Measurements from ENCODE around the gene LTBR.

LTBR gene

DNA sequence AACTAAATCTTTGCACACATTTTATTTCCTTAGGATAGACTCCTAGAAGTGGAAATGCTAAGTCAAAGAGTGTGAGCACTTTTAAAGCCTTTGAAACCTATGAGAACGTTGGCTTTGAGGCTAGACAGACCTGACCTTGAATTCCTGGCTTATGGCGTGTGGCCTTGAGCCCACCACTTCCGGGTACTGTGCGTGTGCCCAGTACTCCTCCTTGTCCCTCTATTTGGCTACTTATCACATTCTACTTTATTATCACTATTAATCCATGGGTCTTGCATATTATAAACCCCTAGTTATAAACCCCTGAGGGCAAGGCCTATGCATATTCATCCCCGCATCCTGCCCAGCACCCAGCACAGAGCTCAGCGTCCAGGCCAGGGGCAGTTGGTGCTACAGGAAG, 34.8 kb downstream of the LTBR start:
- H3K36me3 ChIP-seq, result no peaks in the 10 kb centered on the region
- H3K9me3 ChIP-seq, result peaks cover 3% of the 10 kb centered on the region; the same call in 1 of the 2 replicates
- no peaks in the 10 kb centered on the region for H3K4me1 ChIP-seq
- no peak for TF ChIP-seq CTCF (IDR thresholded peaks at IDR 0.05; ENCODE audit: low read depth, low read length)
- no peaks in the 10 kb centered on the region; the same call in 1 of the 2 replicates for H3K27me3 ChIP-seq
- DNase-seq, result no peak
- H3K4me3 ChIP-seq (ENCODE audit: low read depth, low read length), result no peak overlapping the region

DNA sequence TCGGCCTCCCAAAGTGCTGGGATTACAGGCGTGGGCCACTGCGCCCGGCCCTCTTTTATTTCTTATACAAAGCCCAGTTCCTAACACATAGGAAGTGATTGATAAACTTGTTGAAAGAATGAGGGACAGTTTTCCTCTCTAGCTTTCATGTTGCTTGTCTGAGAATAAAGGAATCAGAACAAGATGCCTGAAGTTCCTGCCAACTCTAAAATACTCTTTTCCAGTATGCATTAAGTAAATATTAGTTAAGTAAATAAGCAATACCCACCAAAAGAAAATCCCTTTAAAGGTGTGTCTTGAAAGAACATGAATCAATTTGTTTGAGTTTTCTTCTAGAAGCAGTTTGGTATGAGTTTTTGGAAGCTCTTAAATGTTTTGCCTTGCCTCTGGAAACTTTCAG, 36.4 kb downstream of the LTBR start:
- Histone ChIP-seq H3K36me3 (no peaks in the 10 kb centered on the region), H3K9me3 (peaks cover 3% of the 10 kb centered on the region; the same call in 1 of the 2 replicates), H3K4me1 (no peaks in the 10 kb centered on the region), H3K4me3 (ENCODE audit: low read depth, low read length) (no peak overlapping the region), H3K27me3 (no peaks in the 10 kb centered on the region; the same call in 1 of the 2 replicates)
- TF ChIP-seq CTCF (IDR thresholded peaks at IDR 0.05; ENCODE audit: low read depth, low read length), result no peak
- no peak for DNase-seq

- peak; percentile 90 for TF ChIP-seq CTCF (IDR thresholded peaks at IDR 0.05; ENCODE audit: low read depth, low read length)
- no peaks in the 10 kb centered on the region for H3K9me3 ChIP-seq
- no peak overlapping the region for H3K4me3 ChIP-seq (ENCODE audit: low read depth, low read length)
These were observed 39.5 kb downstream of the LTBR start for GRCh38 chr12:6423267-6424007.

GRCh38 chr12:6424008-6424347, 40.0 kb downstream of the LTBR start:
- Histone ChIP-seq H3K9me3 (no peaks in the 10 kb centered on the region), H3K36me3 (no peaks in the 10 kb centered on the region), H3K4me3 (ENCODE audit: low read depth, low read length) (no peak overlapping the region), H3K4me1 (no peaks in the 10 kb centered on the region), H3K27me3 (no peaks in the 10 kb centered on the region)
- DNase-seq, result no peak
- TF ChIP-seq CTCF (IDR thresholded peaks at IDR 0.05; ENCODE audit: low read depth, low read length), result no peak

More at GRCh38 chr12:6423267-6424007, 39.5 kb downstream of the LTBR start:
- Histone ChIP-seq H3K36me3 (no peaks in the 10 kb centered on the region), H3K27me3 (no peaks in the 10 kb centered on the region), H3K4me1 (no peaks in the 10 kb centered on the region)
- DNase-seq, result peak; percentile 81

DNA sequence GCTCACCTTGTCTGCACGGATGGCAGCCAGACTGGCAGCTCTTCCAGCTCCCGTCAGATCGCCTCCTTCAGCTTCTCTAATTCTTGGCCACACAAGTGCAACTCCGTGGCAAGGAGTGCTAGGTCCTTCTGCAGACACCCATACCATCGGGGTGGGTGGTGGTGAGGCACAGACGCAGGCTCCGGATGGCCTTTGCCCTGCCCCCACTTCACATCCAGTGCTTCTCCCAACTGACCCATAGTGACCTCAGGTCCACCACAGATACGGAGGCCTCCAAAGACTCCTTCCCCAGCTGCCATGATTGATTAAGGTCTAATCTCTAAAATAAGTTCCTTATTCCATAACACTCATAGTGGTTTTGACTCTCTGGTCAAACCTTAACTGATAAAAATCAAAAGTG, 40.9 kb downstream of the LTBR start:
- TF ChIP-seq CTCF (IDR thresholded peaks at IDR 0.05; ENCODE audit: low read depth, low read length), result no peak
- H3K27me3 ChIP-seq, result no peaks in the 10 kb centered on the region
- H3K4me3 ChIP-seq (ENCODE audit: low read depth, low read length), result no peak overlapping the region
- no peaks in the 10 kb centered on the region for H3K9me3 ChIP-seq
- no peak for DNase-seq
- no peaks in the 10 kb centered on the region for H3K4me1 ChIP-seq
- H3K36me3 ChIP-seq, result no peaks in the 10 kb centered on the region

All from BE2C (cell line).